ENCODE results near the gene SLC35F3. TPM values are rescaled to one million over a fixed set of nuclear protein-coding genes. Genes with fewer than 3 reads are reported as not detected.
"Not testable (repeated sequence)": the region's sequence is repeated elsewhere in the genome, so short reads cannot be mapped to it uniquely, and the experiment has no call there.

Gene SLC35F3
- polyA plus RNA-seq (ENCODE audit: insufficient read length in 3 of 3) = under 1 TPM; 0.42 to 0.80 (median 0.61) TPM
- long read RNA-seq, donor 1 = 0 reads
- long read RNA-seq, donor 2 = 0 reads
- long read RNA-seq, donor 3 = 0 reads
- long read RNA-seq, donor 4 = 0 reads
- long read RNA-seq, donor 5 = 0 reads
- long read RNA-seq, donor 6 = 0 reads
- long read RNA-seq, donor 7, partial matches to known transcripts = 0 of 1 reads
- long read RNA-seq, donor 7, other reads (novel, unspliced or antisense) = 0 of 1 reads
- long read RNA-seq, donor 8 = 0 reads
- long read RNA-seq, donor 9 = 0 reads
- long read RNA-seq, donor 10, partial matches to known transcripts = 0 of 1 reads
- long read RNA-seq, donor 10, other reads (novel, unspliced or antisense) = 0 of 1 reads
- long read RNA-seq, donor 11, partial matches to known transcripts = 0 of 1 reads
- long read RNA-seq, donor 11, other reads (novel, unspliced or antisense) = 0 of 1 reads
- long read RNA-seq, donor 12 = 0 reads
- long read RNA-seq, donor 13, partial matches to known transcripts = 0 of 1 reads
- long read RNA-seq, donor 13, other reads (novel, unspliced or antisense) = 0 of 1 reads
- long read RNA-seq, donor 14 = 0 reads
- long read RNA-seq, donor 15 = 0 reads
- long read RNA-seq, donor 16 = 0 reads

- peak in 7 of 11 donors; percentile 30 to 68 (median 59) for DNase-seq (ENCODE audit: extremely low read depth in 1 of 11, low read depth in 9 of 11, low spot score in 4 of 11)
Observed at GRCh38 chr1:233904633-233905415, at the start of gene SLC35F3. SLC35F3 (plus strand) TSS chr1:233904676.

GRCh38 chr1:233859446-233859845 is 45.0 kb upstream of the SLC35F3 start:
- DNase-seq (ENCODE audit: extremely low read depth in 1 of 11, low read depth in 9 of 11, low spot score in 4 of 11) = no peak

GRCh38 chr1:233863901-233864545 is 40.5 kb upstream of the SLC35F3 start:
- DNase-seq (ENCODE audit: extremely low read depth in 1 of 11, low read depth in 9 of 11, low spot score in 4 of 11) = no peak

- DNase-seq (ENCODE audit: extremely low read depth in 1 of 11, low read depth in 9 of 11, low spot score in 4 of 11) = no peak
Observed at GRCh38 chr1:233864578-233864977, 39.9 kb upstream of the SLC35F3 start.

- DNase-seq (ENCODE audit: extremely low read depth in 1 of 11, low read depth in 9 of 11, low spot score in 4 of 11) = no peak
Observed at GRCh38 chr1:233865216-233865615, 39.3 kb upstream of the SLC35F3 start.

GRCh38 chr1:233865902-233866301 is 38.6 kb upstream of the SLC35F3 start:
- no peak for DNase-seq (ENCODE audit: extremely low read depth in 1 of 11, low read depth in 9 of 11, low spot score in 4 of 11)

- no peak for DNase-seq (ENCODE audit: extremely low read depth in 1 of 11, low read depth in 9 of 11, low spot score in 4 of 11)
Observed at GRCh38 chr1:233867028-233867427, 37.4 kb upstream of the SLC35F3 start.

- DNase-seq (ENCODE audit: extremely low read depth in 1 of 11, low read depth in 9 of 11, low spot score in 4 of 11) = no peak
Observed at GRCh38 chr1:233868461-233868860, 36.0 kb upstream of the SLC35F3 start.

- DNase-seq (ENCODE audit: extremely low read depth in 1 of 11, low read depth in 9 of 11, low spot score in 4 of 11) = no peak
Observed at GRCh38 chr1:233869680-233870079, 34.8 kb upstream of the SLC35F3 start.

- DNase-seq (ENCODE audit: extremely low read depth in 1 of 11, low read depth in 9 of 11, low spot score in 4 of 11) = no peak
Observed at GRCh38 chr1:233873666-233874065, 30.8 kb upstream of the SLC35F3 start.

- DNase-seq (ENCODE audit: extremely low read depth in 1 of 11, low read depth in 9 of 11, low spot score in 4 of 11) = no peak
Observed at GRCh38 chr1:233879841-233880240, 24.6 kb upstream of the SLC35F3 start.

- no peak for DNase-seq (ENCODE audit: extremely low read depth in 1 of 11, low read depth in 9 of 11, low spot score in 4 of 11)
Observed at GRCh38 chr1:233883671-233884070, 20.8 kb upstream of the SLC35F3 start.

GRCh38 chr1:233884461-233885151 is 19.9 kb upstream of the SLC35F3 start:
- DNase-seq (ENCODE audit: extremely low read depth in 1 of 11, low read depth in 9 of 11, low spot score in 4 of 11) = no peak

GRCh38 chr1:233885196-233885920 is 19.1 kb upstream of the SLC35F3 start:
- no peak for DNase-seq (ENCODE audit: extremely low read depth in 1 of 11, low read depth in 9 of 11, low spot score in 4 of 11)

- not testable (repeated sequence) for DNase-seq (ENCODE audit: extremely low read depth in 1 of 11, low read depth in 9 of 11, low spot score in 4 of 11)
Observed at GRCh38 chr1:233891151-233891550, 13.3 kb upstream of the SLC35F3 start.

GRCh38 chr1:233897325-233898162 is 6.9 kb upstream of the SLC35F3 start:
- no peak for DNase-seq (ENCODE audit: extremely low read depth in 1 of 11, low read depth in 9 of 11, low spot score in 4 of 11)

- no peak for DNase-seq (ENCODE audit: extremely low read depth in 1 of 11, low read depth in 9 of 11, low spot score in 4 of 11)
Observed at GRCh38 chr1:233901495-233901894, 3.0 kb upstream of the SLC35F3 start.
